Measurements from ENCODE around the gene BICRA. TPM values are rescaled to one million over a fixed set of nuclear protein-coding genes. Genes with fewer than 3 reads are reported as not detected.
A peak's percentile ranks its signal among the peaks of the same experiment; 100 is the strongest.

The BICRA gene
- total and polyA plus RNA-seq, 2 donors from 2014 or later: 3.2 to 14.7 TPM

GRCh38 chr19:47700934-47701716, 92.2 kb downstream of the BICRA start:
- intact Hi-C loops (cut with DNase I): no loop called here
- H3K27ac ChIP-seq (ENCODE audit: low read depth in 2 of 2, low read length in 2 of 2): no peak overlapping the region
- peaks cover 0 to 3% (median 0%) of the 10 kb centered on the region in 3 donors for H3K4me1 ChIP-seq (ENCODE audit: control insufficient read depth in 2 of 3, insufficient read depth in 2 of 3, low read depth in 1 of 3, low read length in 3 of 3)
- H3K9me3 ChIP-seq (ENCODE audit: control insufficient read depth in 2 of 3, insufficient read depth in 1 of 3, low read length in 3 of 3): no peaks in the 10 kb centered on the region
- FAIRE-seq: no peak
- no peak overlapping the region for H3K9ac ChIP-seq (ENCODE audit: low read length in 3 of 3)
- DNase-seq: no peak
- no peak for TF ChIP-seq CTCF (IDR thresholded peaks at IDR 0.05; ENCODE audit: borderline replicate concordance, extremely low read depth, insufficient read depth)
- no peaks in the 10 kb centered on the region for H3K27me3 ChIP-seq (ENCODE audit: control insufficient read depth, insufficient read depth, low read length)
- peaks cover 0 to 8% (median 8%) of the 10 kb centered on the region in 3 donors for H3K36me3 ChIP-seq (ENCODE audit: control insufficient read depth in 2 of 3, insufficient read depth in 3 of 3, low read length in 3 of 3)
- H3K4me3 ChIP-seq (ENCODE audit: low read length in 3 of 3): no peak overlapping the region

DNA sequence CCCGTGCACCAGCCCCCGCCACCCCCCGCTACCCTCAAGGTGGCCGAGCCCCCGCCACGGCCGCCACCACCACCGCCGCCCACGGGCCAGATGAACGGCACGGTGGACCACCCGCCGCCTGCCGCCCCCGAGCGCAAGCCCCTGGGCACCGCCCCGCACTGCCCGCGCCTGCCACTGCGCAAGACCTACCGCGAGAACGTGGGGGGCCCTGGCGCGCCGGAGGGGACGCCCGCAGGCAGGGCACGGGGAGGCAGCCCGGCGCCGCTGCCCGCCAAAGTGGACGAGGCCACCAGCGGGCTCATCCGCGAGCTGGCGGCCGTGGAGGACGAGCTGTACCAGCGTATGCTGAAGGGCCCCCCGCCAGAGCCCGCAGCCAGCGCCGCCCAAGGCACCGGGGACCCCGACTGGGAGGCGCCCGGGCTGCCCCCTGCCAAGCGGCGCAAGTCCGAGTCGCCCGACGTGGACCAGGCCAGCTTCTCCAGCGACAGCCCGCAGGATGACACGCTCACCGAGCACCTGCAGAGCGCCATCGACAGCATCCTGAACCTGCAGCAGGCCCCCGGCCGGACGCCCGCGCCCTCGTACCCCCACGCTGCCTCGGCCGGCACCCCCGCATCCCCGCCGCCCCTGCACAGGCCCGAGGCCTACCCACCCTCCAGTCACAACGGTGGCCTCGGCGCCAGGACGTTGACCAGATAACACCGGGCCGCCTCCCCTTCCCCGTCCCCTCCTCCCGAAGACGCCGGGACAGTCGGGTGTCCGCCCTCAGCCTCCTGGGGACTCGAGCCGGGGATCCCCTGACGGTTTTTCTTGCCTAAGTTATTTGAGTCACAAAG, 93.0 kb downstream of the BICRA start:
- Histone ChIP-seq H3K27ac (ENCODE audit: low read depth in 2 of 2, low read length in 2 of 2) (no peak overlapping the region), H3K9ac (ENCODE audit: low read length in 3 of 3) (no peak overlapping the region), H3K27me3 (ENCODE audit: control insufficient read depth, insufficient read depth, low read length) (no peaks in the 10 kb centered on the region), H3K9me3 (ENCODE audit: control insufficient read depth in 2 of 3, insufficient read depth in 1 of 3, low read length in 3 of 3) (no peaks in the 10 kb centered on the region), H3K4me3 (ENCODE audit: low read length in 3 of 3) (no peak overlapping the region), H3K36me3 (ENCODE audit: control insufficient read depth in 2 of 3, insufficient read depth in 3 of 3, low read length in 3 of 3) (peaks cover 0 to 8% (median 8%) of the 10 kb centered on the region in 3 donors), H3K4me1 (ENCODE audit: control insufficient read depth in 2 of 3, insufficient read depth in 2 of 3, low read depth in 1 of 3, low read length in 3 of 3) (peaks cover 0 to 3% (median 0%) of the 10 kb centered on the region in 3 donors)
- no peak for TF ChIP-seq CTCF (IDR thresholded peaks at IDR 0.05; ENCODE audit: borderline replicate concordance, extremely low read depth, insufficient read depth)
- DNase-seq (peak in 1 of 5 donors; percentile 71), FAIRE-seq (no peak)
- intact Hi-C loops (cut with DNase I): no loop called here

DNA sequence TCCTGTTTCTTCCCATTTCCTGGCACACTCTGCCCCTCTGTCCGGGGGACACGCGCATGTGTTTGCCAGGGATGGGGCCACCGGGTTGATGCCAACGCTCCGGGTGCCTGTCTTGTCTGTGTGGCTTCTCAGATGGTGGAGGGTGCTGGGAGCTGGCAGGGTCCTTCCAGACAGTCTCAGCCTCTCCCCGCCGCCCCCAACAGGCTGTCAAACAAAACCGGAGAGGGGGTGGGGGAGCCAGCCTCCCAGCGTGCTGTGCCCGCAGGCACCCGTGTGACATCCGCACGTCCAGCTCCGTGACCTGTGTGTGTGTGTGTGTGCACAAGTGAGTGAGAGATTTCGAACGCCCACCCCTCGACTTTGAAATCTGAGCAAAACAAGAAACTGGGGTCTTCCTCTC, 93.7 kb downstream of the BICRA start:
- intact Hi-C loops (cut with DNase I): no loop called here
- H3K4me1 ChIP-seq (ENCODE audit: control insufficient read depth in 2 of 3, insufficient read depth in 2 of 3, low read depth in 1 of 3, low read length in 3 of 3): peaks cover 0 to 3% (median 0%) of the 10 kb centered on the region in 3 donors
- H3K27ac ChIP-seq (ENCODE audit: low read depth in 2 of 2, low read length in 2 of 2): no peak overlapping the region
- H3K36me3 ChIP-seq (ENCODE audit: control insufficient read depth in 2 of 3, insufficient read depth in 3 of 3, low read length in 3 of 3): peaks cover 0 to 8% (median 8%) of the 10 kb centered on the region in 3 donors
- no peak for TF ChIP-seq CTCF (IDR thresholded peaks at IDR 0.05; ENCODE audit: borderline replicate concordance, extremely low read depth, insufficient read depth)
- no peaks in the 10 kb centered on the region for H3K9me3 ChIP-seq (ENCODE audit: control insufficient read depth in 2 of 3, insufficient read depth in 1 of 3, low read length in 3 of 3)
- FAIRE-seq: no peak
- H3K9ac ChIP-seq (ENCODE audit: low read length in 3 of 3): no peak overlapping the region
- H3K27me3 ChIP-seq (ENCODE audit: control insufficient read depth, insufficient read depth, low read length): no peaks in the 10 kb centered on the region
- no peak for DNase-seq
- no peak overlapping the region for H3K4me3 ChIP-seq (ENCODE audit: low read length in 3 of 3)
